T-helper 2 cell (primary cell): ENCODE data around the gene NFKB2.

Experiments used
- DNase-seq, 5 experiments: peaks; one replicate each; pipeline versions ENCODE4 v3.0.0 to v3.0.0-alpha.2; 2012 to 2022
- total RNA-seq, 2 donors: gene quantifications; one replicate each; lab custom pipeline; 2026; lab: John Stamatoyannopoulos, UW

The NFKB2 gene
- 378 to 586 reads per million in 2 donors for total RNA-seq

DNA sequence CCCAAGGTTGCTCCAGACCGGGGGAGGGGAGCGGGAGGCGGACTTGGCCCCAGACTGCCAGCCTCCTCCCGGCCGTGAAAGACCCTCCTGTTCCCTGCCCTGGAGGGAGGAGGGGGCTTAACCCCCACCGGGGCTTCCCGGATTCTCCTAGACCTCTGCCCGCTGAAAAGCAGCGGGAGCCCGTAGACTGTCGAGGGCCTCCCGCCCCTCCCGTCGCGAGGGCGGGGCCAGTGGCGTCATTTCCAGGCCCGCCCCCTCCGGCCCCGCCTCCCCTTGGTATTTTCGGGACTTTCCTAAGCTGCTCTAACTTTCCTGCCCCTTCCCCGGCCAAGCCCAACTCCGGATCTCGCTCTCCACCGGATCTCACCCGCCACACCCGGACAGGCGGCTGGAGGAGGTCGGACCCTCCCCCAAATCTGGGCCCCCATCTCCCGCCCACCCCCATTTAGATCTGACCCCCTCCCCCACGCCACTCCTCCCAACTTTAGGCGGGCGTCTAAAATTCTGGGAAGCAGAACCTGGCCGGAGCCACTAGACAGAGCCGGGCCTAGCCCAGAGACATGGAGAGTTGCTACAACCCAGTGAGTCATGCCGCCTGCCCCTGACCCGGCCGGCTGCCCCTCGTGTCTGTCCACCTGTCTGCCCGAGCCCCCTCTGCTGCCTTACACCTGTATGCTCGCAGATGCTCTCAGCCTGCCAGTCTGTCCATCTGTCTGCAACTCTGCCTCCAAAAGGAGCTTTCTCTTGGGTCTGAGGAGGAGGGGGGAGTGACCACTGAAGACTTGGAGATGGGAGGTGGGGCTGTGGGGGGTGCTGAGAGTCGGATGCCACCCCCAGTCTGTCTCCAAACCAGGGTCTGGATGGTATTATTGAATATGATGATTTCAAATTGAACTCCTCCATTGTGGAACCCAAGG lies at the start of gene NFKB2:
Gene NFKB2, plus strand, starts transcription at position 306 of the 917 bp plus-strand sequence. Its CDS starts 255 bp downstream, at position 561.
- DNase-seq, result peak; percentile 83 to 92 (median 91)

GRCh38 chr10:102347236-102347828 lies 48.2 kb upstream of the NFKB2 start:
- peak in 1 of 5 experiments; percentile 18 for DNase-seq

GRCh38 chr10:102352066-102352715 lies 43.3 kb upstream of the NFKB2 start:
- DNase-seq, result peak; percentile 17 to 64 (median 56)

- DNase-seq, result no peak
Observed at GRCh38 chr10:102354451-102354850, 41.1 kb upstream of the NFKB2 start.

DNA sequence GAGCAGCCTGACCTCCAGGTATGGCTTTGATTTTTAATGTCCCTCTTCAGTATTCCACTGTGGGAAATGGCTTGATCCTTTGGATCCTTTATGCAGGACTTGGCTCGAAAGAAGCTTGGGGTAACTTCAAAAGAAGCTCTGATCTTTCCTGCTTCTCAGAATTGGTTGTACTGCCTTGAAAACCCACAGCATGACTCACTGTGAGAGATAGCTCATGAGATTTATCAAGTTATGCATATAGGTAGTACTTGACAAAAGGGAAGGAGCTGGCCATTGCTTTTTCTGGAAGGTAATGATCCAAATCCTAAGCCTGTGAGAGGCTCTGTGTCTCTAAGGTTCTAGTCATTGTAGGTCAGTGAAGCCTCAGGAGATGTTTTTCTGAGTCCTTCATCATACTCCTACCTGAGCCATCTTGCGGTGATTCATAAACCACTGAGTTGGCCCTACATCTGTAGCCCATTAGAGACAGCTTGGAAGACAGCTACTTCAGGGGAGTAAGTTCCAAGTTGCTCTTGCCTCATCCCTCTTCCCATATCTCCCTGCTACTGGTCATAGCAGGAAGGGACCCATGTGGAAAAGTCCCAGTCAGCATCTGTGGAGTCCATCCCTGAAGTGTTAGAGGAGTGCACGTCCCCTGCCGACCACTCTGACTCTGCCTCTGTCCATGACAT lies 36.7 kb upstream of the NFKB2 start:
- no peak for DNase-seq

- no peak for DNase-seq
Observed at GRCh38 chr10:102367441-102367840, 28.1 kb upstream of the NFKB2 start.

DNA sequence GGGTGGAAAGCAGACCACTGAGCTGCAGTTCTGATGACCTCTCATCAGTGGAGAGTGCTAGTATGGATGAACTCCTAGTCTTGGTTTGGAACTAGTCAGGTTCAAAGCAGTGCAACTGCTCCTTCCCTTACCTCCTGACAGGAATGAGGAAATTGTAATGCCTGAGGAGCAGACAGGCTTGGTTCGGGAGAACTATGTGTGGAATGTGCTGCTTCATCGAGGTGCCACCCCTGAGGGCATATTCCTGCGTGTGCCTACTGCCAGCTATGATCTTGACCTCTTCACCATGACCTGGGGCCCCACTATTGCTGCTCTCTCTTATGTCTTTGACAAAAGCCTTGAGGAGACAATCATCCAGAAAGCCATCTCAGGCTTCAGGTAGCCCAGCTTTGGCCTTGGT lies 27.4 kb upstream of the NFKB2 start:
- no peak for DNase-seq

DNA sequence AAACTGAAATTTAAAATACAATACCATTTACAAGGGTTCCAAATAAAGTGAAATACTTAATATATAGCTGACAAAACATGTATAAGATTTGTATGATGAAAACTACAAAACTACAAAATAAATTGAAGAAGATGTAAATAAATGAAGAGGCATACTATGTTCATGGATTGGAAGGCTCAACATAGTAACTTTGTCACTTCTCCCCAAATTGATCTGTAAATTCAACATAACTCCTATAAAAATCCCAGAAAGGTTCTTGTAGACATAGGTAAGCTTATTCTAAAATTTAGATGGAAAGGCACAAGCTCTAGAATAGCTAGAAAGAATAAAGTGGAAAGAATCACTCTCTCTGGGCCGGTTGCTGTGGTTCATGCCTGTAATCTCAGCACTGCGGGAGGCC lies 24.2 kb upstream of the NFKB2 start:
- no peak for DNase-seq

DNA sequence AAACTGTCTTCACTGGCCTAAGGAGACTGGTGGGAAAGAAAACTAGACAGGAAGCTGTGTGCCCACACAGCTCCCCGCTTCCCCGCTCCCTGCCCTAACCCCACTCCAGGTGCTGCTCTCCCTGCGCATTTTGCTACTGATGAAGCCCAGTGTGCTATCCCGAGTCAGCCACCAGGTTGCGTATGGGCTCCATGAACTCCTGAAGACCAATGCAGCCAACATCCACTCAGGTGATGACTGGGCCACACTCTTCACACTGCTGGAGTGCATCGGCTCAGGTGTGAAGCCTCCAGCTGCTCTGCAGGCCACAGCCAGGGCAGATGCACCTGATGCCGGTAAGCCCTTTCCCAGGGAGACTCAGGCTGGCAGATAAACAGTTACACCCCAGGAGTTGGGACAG lies 20.3 kb upstream of the NFKB2 start:
- DNase-seq, result no peak

DNA sequence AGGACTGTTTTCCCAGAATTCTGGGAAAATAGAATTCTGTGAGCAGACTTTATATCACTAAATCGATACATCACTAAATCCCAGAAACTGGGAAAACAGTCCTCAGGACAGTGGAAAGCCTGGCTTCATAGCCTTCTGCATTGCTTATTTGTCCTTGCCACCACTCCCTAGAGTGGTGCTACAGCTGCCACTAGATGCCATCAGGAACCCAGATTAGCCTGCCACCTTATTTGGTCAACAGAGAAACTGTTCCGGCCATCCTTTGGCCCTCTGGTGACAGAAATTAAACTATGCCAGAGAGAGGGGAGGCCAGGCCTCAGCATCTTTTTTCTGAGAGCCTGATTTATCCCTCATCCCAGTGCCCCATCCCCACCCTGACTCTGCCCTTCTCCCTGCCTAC lies 19.6 kb upstream of the NFKB2 start:
- no peak for DNase-seq

DNA sequence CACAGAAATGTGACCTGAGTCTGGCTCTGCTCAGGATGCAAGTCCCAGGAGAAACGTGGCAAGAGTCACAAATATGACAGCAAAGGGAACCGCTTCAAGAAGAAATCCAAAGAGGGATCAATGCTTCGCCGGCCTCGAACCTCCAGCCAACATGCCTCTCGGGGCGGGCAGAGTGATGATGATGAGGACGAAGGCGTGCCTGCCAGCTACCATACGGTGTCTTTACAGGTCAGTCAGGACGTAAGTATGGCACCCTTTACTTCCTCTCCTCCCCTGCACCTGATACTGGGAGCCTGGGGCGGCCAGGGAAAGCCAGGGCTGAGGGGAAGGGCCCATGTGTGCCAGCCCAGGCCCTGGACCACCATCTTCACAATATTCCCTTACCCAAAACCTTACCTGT lies 18.6 kb upstream of the NFKB2 start:
- no peak for DNase-seq

DNA sequence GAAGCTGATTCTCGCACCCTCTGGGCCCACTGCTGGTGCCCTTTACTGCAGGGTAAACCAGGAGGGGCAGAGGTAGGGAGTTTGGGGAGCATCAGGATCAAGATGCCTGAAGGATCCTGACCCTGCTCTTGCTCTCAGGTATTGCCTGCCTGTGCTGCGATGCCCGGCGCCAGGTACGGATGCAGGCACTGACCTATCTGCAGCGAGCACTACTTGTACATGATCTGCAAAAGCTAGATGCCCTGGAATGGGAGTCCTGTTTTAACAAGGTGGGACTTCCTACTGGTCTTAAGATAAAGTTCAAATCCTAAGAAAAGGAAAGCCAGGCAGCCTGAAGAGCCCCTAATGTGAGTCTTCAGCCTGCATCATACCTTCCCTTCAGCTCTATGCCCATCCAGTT lies 16.1 kb upstream of the NFKB2 start:
- DNase-seq, result no peak

- no peak for DNase-seq
Observed at GRCh38 chr10:102381983-102382382, 13.5 kb upstream of the NFKB2 start.

GRCh38 chr10:102382871-102383270 lies 12.6 kb upstream of the NFKB2 start:
- DNase-seq, result no peak

- no peak for DNase-seq
Observed at GRCh38 chr10:102384053-102384452, 11.5 kb upstream of the NFKB2 start.

- DNase-seq, result no peak
Observed at GRCh38 chr10:102384606-102385429, 10.7 kb upstream of the NFKB2 start.

DNA sequence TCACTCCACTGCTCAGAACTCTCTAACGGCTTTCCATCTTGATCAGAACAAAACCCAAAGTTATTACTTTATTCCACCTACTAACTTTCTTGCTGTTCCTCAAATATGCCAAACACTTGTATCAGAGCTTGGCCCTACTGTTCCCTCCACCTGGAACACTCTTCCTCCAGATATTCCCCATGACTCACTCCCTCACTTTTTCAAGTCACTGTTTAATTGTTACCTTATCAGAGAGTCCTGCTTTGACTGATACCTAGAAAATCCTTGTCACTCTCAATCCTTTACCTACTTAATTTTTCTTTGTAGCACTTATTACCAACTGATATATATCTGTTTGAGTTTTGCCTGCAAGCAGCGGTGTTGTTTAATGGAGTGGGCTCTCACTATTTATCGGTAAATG lies 5.6 kb upstream of the NFKB2 start:
- DNase-seq, result no peak

DNA sequence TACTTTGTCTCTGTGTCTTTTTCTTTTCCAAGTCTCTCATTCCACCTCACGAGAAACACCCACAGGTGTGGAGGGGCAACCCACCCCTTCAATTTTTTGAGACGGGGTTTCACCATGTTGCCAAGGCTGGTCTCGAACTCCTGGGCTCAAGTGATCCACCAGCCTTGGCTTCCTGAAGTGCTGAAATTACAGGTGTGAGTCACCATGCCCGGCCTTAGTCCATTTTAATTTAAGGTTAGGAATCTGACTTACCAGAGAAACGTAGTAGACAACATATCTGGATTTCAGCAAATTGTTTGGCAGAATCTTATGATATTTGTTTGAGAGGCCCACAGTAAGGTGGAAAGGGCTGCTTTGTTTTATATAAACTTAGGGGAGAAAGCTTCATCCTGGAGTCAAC lies 3.2 kb upstream of the NFKB2 start:
- no peak for DNase-seq

DNA sequence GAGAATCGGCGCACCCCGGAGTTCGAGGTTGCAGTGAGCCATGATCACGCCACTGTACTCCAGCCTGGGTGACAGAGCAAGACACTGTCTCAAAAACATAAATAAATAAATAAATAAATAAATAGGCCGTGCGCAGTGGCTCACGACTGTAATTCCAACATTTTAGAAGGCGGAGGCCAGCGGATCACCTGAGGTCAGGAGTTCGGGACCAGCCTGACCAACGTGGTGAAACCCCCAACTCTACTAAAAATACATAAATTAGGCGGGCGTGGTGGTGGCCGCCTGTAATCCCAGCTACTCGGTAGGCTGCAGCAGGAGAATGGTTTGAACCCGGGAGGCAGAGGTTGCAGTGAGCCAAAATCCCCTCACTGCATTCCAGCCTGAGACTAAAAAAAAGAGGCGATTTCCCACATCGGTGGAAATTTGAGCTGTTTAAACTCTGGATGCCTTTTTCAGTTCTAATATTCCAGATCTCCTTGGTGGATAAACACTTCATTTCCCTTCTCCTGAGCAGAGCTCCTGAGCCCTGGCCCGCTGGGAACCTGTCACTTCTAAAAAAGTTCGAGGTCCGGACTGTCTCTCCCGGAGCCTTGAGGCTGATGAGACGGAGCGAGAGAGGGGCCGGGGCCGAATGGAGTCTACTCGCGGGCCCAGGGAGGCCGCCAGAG lies 2.0 kb upstream of the NFKB2 start:
- DNase-seq, result no peak

DNA sequence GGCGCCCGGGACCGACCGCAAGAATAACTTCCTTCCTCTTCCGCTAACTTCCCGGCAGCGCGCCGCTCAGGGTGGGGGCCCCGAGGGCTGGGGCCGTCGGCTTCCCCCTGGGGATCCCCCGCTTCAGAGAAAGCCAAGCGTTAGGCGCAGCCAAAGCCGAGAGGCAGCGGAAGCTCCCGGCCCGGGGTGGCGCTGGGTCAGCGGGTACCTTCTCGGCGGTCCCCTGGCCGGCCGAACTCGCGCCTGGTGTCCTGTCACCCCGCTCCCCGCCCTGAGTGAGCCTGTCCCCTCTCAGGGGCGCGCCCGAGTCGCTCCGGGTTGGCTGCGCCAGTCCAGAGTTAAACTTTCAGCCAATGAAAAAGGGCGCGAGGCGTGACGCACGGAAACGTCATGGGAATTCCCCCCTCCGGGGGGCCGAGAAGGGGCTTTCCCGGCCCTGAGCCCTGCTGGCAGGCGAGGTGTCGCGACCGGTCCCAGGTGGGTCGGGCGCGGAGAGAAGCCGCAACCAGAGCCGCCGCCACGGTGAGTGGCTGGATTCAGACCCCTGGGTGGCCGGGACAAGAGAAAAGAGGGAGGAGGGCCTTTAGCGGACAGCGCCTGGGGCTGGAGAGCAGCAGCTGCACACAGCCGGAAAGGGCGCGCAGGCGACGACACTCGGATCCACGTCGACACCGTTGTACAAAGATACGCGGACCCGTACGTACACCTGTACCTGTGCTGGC lies 1.3 kb upstream of the NFKB2 start:
- peak; percentile 94 to 100 (median 98) for DNase-seq
